ENCODE measurements around the gene SMPDL3B. TPM values are rescaled to one million over a fixed set of nuclear protein-coding genes. Genes with fewer than 3 reads are reported as not detected.

SMPDL3B gene
- total and polyA plus RNA-seq, 2 of the 4 experiments (the other 2 are of a cell fraction) = not detected

- no peak overlapping the region for H3K27ac ChIP-seq (ENCODE audit: insufficient read depth, low read length)
- H3K4me3 ChIP-seq (ENCODE audit: insufficient read depth, low read depth, low read length) = no peak overlapping the region
- H2BK20ac ChIP-seq (ENCODE audit: low read depth, low read length) = no peak overlapping the region
- DNase-seq (no peak), ATAC-seq (ENCODE audit: low read depth) (no peak)
- H2AK9ac ChIP-seq (replicated peaks; ENCODE audit: low read depth, low read length, poor library complexity) = no peak overlapping the region
- no peak overlapping the region for H3K9ac ChIP-seq (ENCODE audit: low read depth, low read length)
- H3K56ac ChIP-seq (ENCODE audit: extremely low read depth, insufficient read depth, low read length) = no peak overlapping the region
- no peak overlapping the region for H3K14ac ChIP-seq (replicated peaks; ENCODE audit: low read depth, low read length)
- dilution Hi-C loops (cut with HindIII; ENCODE audit: low sequenced_read_pairs, unreplicated experiment) (no loop called here), in situ Hi-C loops (cut with MboI; ENCODE audit: low sequenced_read_pairs) (no loop called here), intact Hi-C loops (cut with micrococcal nuclease) (no loop called here)
- H3K9me1 ChIP-seq (ENCODE audit: insufficient read depth, low read length) = no peaks in the 10 kb centered on the region
- no peak overlapping the region for H4K5ac ChIP-seq (ENCODE audit: low read depth, low read length)
- no peak overlapping the region for H4K8ac ChIP-seq (ENCODE audit: low read depth in 2 of 2, low read length in 2 of 2)
- peaks cover 25% of the 10 kb centered on the region for H3K27me3 ChIP-seq (ENCODE audit: control insufficient read depth, insufficient read depth, low read length)
- WGBS, 2 experiments (ENCODE audit: extremely low coverage in 2 of 2, insufficient read length in 1 of 2) = 58% methylated on average over 7 of the region's 8 CpGs; no CpG with 5 or more reads in 1 of the 2 experiments
- H2BK5ac ChIP-seq (ENCODE audit: low read depth, low read length, poor library complexity, severe bottlenecking) = no peak overlapping the region
- no peaks in the 10 kb centered on the region for H4K20me1 ChIP-seq (ENCODE audit: insufficient read depth, low read length)
- H2AFZ ChIP-seq (replicated peaks; ENCODE audit: low read length, poor library complexity) = no peak overlapping the region
- no peak overlapping the region for H3K4ac ChIP-seq (ENCODE audit: low read depth, low read length)
- no peak for TF ChIP-seq RCOR1 (IDR thresholded peaks at IDR 0.05; ENCODE audit: insufficient replicate concordance, low read length)
- no peak for TF ChIP-seq RFX5 (IDR thresholded peaks at IDR 0.05; ENCODE audit: low read depth, low read length)
- TF ChIP-seq CTCF (conservative IDR thresholded peaks at IDR 0.05; ENCODE audit: low read depth, low read length) = no peak
- no peak for TF ChIP-seq ELK1 (IDR thresholded peaks at IDR 0.05; ENCODE audit: borderline replicate concordance, low read depth, low read length)
- H3K18ac ChIP-seq (ENCODE audit: low read depth, low read length) = no peak overlapping the region
- H4K91ac ChIP-seq (ENCODE audit: insufficient read depth, low read depth, low read length) = no peak overlapping the region
- H3K79me1 ChIP-seq (ENCODE audit: low read depth in 1 of 2, low read length in 2 of 2) = no peaks in the 10 kb centered on the region
- BruUV-seq (replicated peaks) = no TSS peak
- CTCF ChIA-PET = no interaction called here
- POLR2A ChIA-PET (ENCODE audit: unreplicated experiment) = no interaction called here
- no peak overlapping the region for H2AK5ac ChIP-seq (ENCODE audit: low read depth, low read length)
- no peak overlapping the region for H2BK15ac ChIP-seq (ENCODE audit: low read depth, low read length)
- no peak overlapping the region for H2BK120ac ChIP-seq (ENCODE audit: low read depth, low read length)
- no peaks in the 10 kb centered on the region for H3K36me3 ChIP-seq (ENCODE audit: control insufficient read depth, insufficient read depth, low read length)
- H3K23ac ChIP-seq (ENCODE audit: low read depth, low read length) = no peak overlapping the region
- H3K4me1 ChIP-seq (ENCODE audit: control insufficient read depth, insufficient read depth, low read length) = peaks cover 4% of the 10 kb centered on the region
- H3K9me3 ChIP-seq (ENCODE audit: control insufficient read depth, insufficient read depth, low read length) = no peaks in the 10 kb centered on the region
- no peak overlapping the region for H3K4me2 ChIP-seq (ENCODE audit: low read depth, low read length)
These were observed 921 bp downstream of the SMPDL3B start for GRCh38 chr1:27935721-27936120.

All from IMR-90 (cell line).